GM13977 (cell line): ENCODE data around the gene CDH23.

Source experiments
- DNase-seq: peaks from one replicate; pipeline ENCODE4 v3.0.0; 2012; ENCODE audit warnings: low spot score
- in situ Hi-C: fragments of 300-500 bp; cut with MboI; formaldehyde crosslinking; loops from one replicate; pipeline ENCODE4 v1.12.0; 2022; ENCODE audit warnings: low sequenced_read_pairs, low pct_unique_long_range_greater_than_20kb, mixed read lengths, inconsistent platforms; ENCODE audit not compliant: unreplicated experiment
- TF ChIP-seq, protein P1 (sequence below): IDR thresholded peaks from 2 replicates; pipeline ENCODE4 v1.5.1; 2012; ENCODE audit warnings: mild to moderate bottlenecking, control low read depth; ENCODE audit not compliant: insufficient read depth; ENCODE audit errors: extremely low read depth, missing control alignments

CDH23 gene

DNA sequence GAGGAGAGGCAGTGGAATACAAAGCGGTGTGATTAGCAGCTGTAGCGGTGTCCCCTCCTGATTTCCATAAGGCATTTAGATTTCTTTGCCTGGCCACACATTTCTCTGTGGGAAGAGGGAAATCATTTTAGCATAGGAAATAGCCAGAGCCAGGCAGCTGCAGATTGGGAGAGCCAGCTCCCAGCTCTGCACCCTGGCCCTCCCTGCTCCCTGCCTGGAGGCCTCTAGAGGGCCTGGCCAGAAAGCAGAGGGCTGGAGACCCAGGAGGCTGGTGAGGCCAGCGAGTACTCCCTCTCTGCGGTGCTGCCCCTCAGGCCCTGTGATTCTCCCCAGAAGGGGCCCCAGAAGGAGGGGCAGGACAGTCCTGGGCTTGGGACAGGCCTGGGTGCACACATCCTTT is 237.2 kb downstream of the CDH23 start:
- DNase-seq, result no peak
- in situ Hi-C loops, result no loop called here
- TF ChIP-seq, protein P1, sequence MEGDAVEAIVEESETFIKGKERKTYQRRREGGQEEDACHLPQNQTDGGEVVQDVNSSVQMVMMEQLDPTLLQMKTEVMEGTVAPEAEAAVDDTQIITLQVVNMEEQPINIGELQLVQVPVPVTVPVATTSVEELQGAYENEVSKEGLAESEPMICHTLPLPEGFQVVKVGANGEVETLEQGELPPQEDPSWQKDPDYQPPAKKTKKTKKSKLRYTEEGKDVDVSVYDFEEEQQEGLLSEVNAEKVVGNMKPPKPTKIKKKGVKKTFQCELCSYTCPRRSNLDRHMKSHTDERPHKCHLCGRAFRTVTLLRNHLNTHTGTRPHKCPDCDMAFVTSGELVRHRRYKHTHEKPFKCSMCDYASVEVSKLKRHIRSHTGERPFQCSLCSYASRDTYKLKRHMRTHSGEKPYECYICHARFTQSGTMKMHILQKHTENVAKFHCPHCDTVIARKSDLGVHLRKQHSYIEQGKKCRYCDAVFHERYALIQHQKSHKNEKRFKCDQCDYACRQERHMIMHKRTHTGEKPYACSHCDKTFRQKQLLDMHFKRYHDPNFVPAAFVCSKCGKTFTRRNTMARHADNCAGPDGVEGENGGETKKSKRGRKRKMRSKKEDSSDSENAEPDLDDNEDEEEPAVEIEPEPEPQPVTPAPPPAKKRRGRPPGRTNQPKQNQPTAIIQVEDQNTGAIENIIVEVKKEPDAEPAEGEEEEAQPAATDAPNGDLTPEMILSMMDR, result no peak

DNA sequence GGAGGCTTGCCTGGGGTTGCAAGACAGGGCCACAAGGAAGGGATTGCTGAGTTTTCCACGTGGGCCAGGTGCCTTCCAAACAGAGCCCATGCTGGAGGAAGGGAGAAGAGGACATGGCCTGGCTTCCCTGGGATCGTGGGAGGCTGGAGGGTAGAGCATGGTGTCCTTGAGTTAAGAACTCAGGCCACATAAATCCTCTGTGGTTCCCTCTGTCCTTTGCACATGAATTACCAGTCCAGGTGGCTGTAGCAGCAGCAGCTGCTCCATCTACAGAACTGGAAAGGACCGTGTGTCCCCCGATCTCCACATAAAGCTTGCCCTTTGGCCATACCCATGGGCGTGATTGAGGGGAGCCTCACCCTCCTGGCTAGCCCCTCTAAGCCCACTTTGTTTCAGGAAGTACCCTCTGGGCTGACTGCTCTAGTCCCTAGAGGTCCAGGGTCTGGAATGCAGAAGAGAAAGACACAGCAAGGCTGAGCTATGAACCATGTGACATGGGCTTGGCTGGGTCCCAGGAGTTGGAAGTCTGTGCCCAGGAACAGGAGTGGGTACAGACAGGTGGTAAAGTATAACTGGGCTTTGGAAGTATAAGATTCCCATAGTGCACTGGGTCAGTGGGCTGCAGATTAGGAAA is 237.9 kb downstream of the CDH23 start:
- in situ Hi-C loops, result no loop called here
- TF ChIP-seq, protein P1, result no peak
- no peak for DNase-seq

DNA sequence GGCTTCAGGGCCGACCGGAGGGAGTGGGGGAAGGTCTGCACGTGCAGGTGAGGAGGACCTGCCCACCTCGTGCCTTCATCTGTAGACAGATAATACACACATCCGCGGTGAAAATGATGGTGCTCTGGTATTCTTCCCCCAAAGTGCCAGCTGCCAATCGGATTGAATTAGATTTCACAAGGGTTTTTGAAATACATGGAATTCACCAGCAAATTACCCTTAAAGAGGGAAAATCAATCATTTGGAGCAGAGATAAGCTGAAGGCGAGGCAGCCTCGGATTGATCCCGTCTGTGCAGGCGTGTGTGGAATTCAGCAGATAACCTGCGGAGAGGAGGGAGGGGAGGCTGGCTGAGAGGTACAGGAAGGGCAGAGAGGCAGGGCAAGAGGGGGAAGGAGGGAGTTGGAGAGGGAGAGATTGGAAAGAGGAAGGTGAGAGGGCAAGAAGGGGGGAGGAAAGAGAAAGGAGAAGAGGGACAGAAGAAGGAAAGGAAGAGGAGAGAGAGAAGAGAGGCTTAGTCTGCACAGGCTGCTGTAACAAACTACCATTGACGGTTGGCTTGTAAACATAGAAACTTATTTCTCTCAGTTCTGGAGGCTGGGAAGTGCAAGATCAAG is 238.6 kb downstream of the CDH23 start:
- in situ Hi-C loops, result no loop called here
- no peak for DNase-seq
- TF ChIP-seq, protein P1, result no peak

DNA sequence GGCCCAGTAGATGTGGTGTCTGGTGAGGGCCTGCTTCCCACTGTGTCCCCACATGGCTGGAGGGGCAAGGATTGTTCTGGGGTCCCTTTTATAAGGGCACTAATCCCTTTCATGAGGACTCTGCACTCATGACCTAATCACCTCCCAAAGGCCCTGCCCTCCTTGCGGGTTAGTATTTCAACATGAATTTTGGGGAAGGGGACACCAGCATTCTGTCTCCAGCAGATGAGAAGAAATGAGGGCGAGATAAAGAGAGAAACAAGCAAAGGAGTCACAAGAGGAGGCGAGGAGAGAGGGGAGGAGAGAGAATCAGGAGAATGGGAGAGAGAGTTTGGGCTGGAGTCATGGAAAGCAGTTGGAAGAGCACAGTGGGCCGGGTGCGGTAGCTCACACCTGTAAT is 239.1 kb downstream of the CDH23 start:
- no peak for DNase-seq
- TF ChIP-seq, protein P1, result no peak
- in situ Hi-C loops, result no loop called here

DNA sequence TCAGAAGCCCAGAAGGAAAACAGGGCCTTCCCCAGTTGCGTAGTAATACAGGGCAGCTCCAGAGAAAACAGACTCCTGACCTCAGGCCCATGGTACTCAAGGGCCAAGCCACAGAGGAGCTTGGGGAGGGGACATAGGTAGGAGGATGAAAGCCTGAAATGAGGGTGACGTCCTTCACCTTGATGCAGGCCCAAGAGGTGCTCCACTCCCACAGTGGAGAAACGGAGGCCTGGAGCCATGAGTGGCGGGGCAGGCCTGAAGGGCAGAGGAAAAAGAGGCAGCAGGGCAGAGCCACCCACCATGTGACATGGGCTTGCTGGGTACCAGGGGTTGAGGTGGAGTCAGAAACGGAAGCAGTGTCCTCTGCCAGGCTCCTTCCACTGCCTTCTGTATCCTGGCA is 239.9 kb downstream of the CDH23 start:
- TF ChIP-seq, protein P1, result no peak
- in situ Hi-C loops, result no loop called here
- no peak for DNase-seq

DNA sequence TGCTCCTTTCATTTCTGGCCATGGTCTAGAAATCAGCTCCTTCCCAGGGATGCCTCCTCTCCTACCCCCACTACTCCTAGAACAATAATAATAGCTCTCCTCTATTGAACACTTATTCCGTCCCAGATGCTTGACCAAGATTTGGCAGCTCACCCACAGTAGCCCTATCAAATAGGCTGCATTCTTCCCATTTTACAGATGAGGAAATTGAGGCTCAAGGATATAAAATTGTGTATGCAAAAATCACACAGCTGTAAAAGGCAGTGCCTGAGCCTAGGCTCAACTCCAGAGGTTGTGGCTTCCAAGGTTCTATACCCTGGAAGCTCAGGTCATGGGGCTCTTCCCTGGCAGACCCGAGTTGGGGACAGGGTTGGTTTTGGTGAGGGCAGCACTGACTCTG is 240.6 kb downstream of the CDH23 start:
- TF ChIP-seq, protein P1, result no peak
- in situ Hi-C loops, result no loop called here
- no peak for DNase-seq
